OCI-LY7 (cell line): ENCODE results near the gene MAN1C1. TPM values are rescaled to one million over a fixed set of nuclear protein-coding genes. Genes with fewer than 3 reads are reported as not detected.

ENCODE experiments used
- BruUV-seq: library from RNA; stranded (reverse); fragments of 400-500 nt; replicated peaks from 2 replicates; lab custom pipeline; 2021; lab: Mats Ljungman, UMichigan
- CTCF ChIA-PET: fragments of 300-600 bp; sonication (Branson Sonifier 250); formaldehyde crosslinking; loops from one replicate; lab custom pipeline; 2022; ENCODE audit warnings: antibody characterized with exemption; ENCODE audit not compliant: unreplicated experiment; lab: Charles Lee
- POLR2A ChIA-PET: fragments of 300-600 bp; sonication (Branson Sonifier 250); formaldehyde crosslinking; loops from one replicate; lab custom pipeline; 2022; ENCODE audit warnings: antibody characterized with exemption; lab: Charles Lee
- DNase-seq: peaks from one replicate; pipeline ENCODE4 v3.0.0-alpha.2; 2015; ENCODE audit warnings: low spot score
- H2AFZ ChIP-seq: fragments of 200-600 bp; sonication (generic), shearing (Covaris generic); 2 replicates; pipeline ENCODE4 v1.6.1; 2014; ENCODE audit warnings: mild to moderate bottlenecking, antibody characterized with exemption, low read length, moderate library complexity
- H3K27ac ChIP-seq: fragments of 200-600 bp; sonication (generic); 2 replicates; pipeline ENCODE4 v1.5.1; 2014; ENCODE audit warnings: mixed run types, low read depth, mild to moderate bottlenecking, moderate library complexity, low read length, inconsistent platforms; ENCODE audit not compliant: poor library complexity, severe bottlenecking
- H3K36me3 ChIP-seq: fragments of 200-600 bp; sonication (generic); 2 replicates; pipeline ENCODE4 v1.6.1; 2014; ENCODE audit warnings: mild to moderate bottlenecking, antibody characterized with exemption, low read length, moderate library complexity, mixed read lengths; ENCODE audit not compliant: insufficient read depth
- H3K4me1 ChIP-seq: fragments of 200-600 bp; sonication (generic); 2 replicates; pipeline ENCODE4 v1.5.1; 2014; ENCODE audit warnings: mild to moderate bottlenecking, low read length; ENCODE audit not compliant: insufficient read depth, poor library complexity, severe bottlenecking
- H3K4me2 ChIP-seq: fragments of 200-600 bp; sonication (generic); 2 replicates; pipeline ENCODE4 v1.6.1; 2014; ENCODE audit warnings: mild to moderate bottlenecking, low read length
- H3K4me3 ChIP-seq: fragments of 200-600 bp; sonication (generic); 2 replicates; pipeline ENCODE4 v1.5.1; 2014; ENCODE audit warnings: mild to moderate bottlenecking, low read depth, low read length; ENCODE audit not compliant: poor library complexity, severe bottlenecking
- H3K79me2 ChIP-seq: fragments of 200-600 bp; sonication (generic); 2 replicates; pipeline ENCODE4 v1.6.1; 2016; ENCODE audit warnings: low read depth, mild to moderate bottlenecking, low read length, moderate library complexity, mixed read lengths; ENCODE audit not compliant: insufficient read depth
- H3K9me2 ChIP-seq: fragments of 200-600 bp; sonication (generic); 2 replicates; pipeline ENCODE4 v1.6.1; 2016; ENCODE audit warnings: mild to moderate bottlenecking, low read length, mixed read lengths; ENCODE audit not compliant: insufficient read depth
- H3K9me3 ChIP-seq: fragments of 200-600 bp; sonication (generic); 2 replicates; pipeline ENCODE4 v1.6.1; 2014; ENCODE audit warnings: mild to moderate bottlenecking, mixed run types, low read length, mixed read lengths
- H4K20me1 ChIP-seq: fragments of 200-600 bp; sonication (generic); 2 replicates; pipeline ENCODE4 v1.6.1; 2014; ENCODE audit warnings: mild to moderate bottlenecking, antibody characterized with exemption, low read length, moderate library complexity, mixed read lengths; ENCODE audit not compliant: insufficient read depth
- EZH2phosphoT487 ChIP-seq: fragments of 200-600 bp; sonication (generic); IDR thresholded peaks from 2 replicates; pipeline ENCODE4 v1.6.1; 2018; ENCODE audit warnings: low read depth, borderline replicate concordance, mild to moderate bottlenecking, mixed run types, antibody characterized with exemption, low read length, moderate library complexity, mixed read lengths
- intact Hi-C: fragments of 100-400 bp; cut with micrococcal nuclease; formaldehyde crosslinking; loops from one replicate; pipeline ENCODE4 v1.10.0; 2022; ENCODE audit not compliant: unreplicated experiment
- total RNA-seq, 2 experiments: library from RNA; depleted of rRNA in 1 of 2; stranded (reverse); fragments of >200 nt in 1 of 2; shearing (Covaris generic) in 1 of 2; gene quantifications; 2 replicates each; pipeline ENCODE4 v1.2.3, GENCODE V29; 2014 to 2022
- TF ChIP-seq, protein P1 (sequence below): fragments of 200-600 bp; sonication (generic); conservative IDR thresholded peaks from 2 replicates; pipeline ENCODE4 v1.5.1; 2014; ENCODE audit warnings: mild to moderate bottlenecking, antibody characterized with exemption, low read length, moderate library complexity, mixed read lengths

The MAN1C1 gene
- total RNA-seq, 2 experiments from 2014 or later, result 3.0 to 4.9 TPM

DNA sequence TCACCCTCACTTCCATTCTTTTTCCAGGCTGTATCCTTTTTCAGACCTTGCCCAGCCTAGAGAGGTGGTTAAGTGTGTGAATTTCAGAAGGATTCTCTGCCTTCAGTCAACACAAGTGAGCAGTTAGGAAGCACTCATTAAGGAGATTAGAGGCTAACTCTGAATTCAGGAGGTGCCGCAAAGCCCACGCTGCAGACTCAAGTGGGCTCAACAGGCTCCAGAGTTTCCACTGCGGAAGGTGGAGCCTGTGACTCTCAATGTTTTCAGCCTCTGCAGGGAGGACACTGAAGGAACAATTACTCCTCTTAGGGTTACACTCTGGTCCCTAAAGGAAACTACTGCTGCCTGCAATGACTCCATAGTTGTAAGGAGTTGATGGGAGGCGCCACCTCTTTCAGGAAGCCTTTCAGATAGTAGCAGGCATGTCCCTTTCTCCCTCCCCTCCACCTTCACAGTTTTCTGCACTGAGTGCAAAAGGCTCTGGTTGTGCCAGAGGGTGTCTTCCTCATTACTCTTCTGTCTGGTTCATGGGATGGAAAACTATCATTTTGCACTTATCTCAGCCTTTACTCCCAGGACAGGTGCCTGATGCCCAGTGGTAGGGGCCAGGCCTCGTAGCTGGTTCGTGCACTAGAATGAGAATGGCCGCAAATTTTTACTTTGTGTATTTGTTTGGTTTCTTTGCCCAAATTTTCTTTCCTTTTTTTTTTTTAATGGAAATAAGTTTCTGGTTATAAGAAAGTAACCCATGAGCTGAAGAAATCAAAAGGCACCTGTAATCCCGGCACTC, 128.2 kb downstream of the MAN1C1 start:
- TF ChIP-seq EZH2phosphoT487, result no peak
- TF ChIP-seq, protein P1, sequence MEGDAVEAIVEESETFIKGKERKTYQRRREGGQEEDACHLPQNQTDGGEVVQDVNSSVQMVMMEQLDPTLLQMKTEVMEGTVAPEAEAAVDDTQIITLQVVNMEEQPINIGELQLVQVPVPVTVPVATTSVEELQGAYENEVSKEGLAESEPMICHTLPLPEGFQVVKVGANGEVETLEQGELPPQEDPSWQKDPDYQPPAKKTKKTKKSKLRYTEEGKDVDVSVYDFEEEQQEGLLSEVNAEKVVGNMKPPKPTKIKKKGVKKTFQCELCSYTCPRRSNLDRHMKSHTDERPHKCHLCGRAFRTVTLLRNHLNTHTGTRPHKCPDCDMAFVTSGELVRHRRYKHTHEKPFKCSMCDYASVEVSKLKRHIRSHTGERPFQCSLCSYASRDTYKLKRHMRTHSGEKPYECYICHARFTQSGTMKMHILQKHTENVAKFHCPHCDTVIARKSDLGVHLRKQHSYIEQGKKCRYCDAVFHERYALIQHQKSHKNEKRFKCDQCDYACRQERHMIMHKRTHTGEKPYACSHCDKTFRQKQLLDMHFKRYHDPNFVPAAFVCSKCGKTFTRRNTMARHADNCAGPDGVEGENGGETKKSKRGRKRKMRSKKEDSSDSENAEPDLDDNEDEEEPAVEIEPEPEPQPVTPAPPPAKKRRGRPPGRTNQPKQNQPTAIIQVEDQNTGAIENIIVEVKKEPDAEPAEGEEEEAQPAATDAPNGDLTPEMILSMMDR, result no peak
- Histone ChIP-seq H3K36me3 (no peaks in the 10 kb centered on the region), H3K79me2 (no peaks in the 10 kb centered on the region), H3K27ac (no peak overlapping the region), H3K9me3 (no peaks in the 10 kb centered on the region), H4K20me1 (no peaks in the 10 kb centered on the region), H3K4me3 (no peak overlapping the region), H3K9me2 (no peaks in the 10 kb centered on the region), H3K4me1 (no peaks in the 10 kb centered on the region), H3K4me2 (no peak overlapping the region), H2AFZ (no peak overlapping the region)
- intact Hi-C loops, result no loop called here
- POLR2A ChIA-PET, result interaction anchor here (0.7 kb wide), 1 partner anchor 46 kb away, joined by 3 read pairs; no protein-coding TSS in a partner anchor
- no TSS peak for BruUV-seq
- CTCF ChIA-PET, result no interaction called here
- no peak for DNase-seq

DNA sequence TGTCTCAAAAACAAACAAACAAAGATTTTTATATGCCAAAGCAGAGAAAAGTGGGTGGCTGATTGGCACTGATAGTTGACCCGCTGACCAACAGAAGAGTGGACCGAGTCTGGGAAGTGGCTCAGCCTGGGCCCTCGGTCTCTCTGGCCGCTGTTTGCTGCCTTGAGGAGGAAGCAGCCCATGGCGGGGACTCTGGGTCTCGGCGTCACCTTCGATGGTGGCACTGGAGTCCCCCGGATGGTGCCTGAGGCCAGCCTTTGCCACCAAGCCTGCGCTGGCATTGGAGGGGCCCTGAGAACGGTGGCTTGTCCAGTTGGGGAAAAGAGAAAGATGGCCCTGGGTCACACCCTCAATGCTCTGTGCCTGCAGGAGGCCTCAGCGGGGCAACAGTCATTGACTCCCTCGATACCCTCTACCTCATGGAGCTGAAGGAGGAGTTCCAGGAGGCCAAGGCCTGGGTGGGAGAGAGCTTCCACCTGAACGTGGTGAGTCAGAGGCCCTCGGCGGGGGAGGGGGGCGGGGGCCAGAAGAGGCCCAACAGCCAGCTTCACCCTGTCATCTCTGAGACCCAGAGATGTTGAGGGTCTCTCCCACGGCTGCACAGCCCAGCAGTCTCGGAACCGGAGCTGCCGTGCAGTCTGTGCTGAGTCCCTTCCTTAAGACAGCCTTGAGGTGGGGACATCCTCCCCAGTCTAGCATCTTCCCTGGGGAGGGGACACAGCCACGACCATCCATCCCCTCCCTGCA, 129.9 kb downstream of the MAN1C1 start:
- H3K36me3 ChIP-seq, result no peaks in the 10 kb centered on the region
- no peaks in the 10 kb centered on the region for H3K4me1 ChIP-seq
- H3K9me3 ChIP-seq, result no peaks in the 10 kb centered on the region
- no peak overlapping the region for H3K27ac ChIP-seq
- intact Hi-C loops, result no loop called here
- H3K79me2 ChIP-seq, result no peaks in the 10 kb centered on the region
- no peak overlapping the region for H2AFZ ChIP-seq
- no TSS peak for BruUV-seq
- ChIA-PET CTCF (interaction anchor here (0.6 kb wide), 1 partner anchor 242 kb away, joined by 3 read pairs; no protein-coding TSS in a partner anchor), POLR2A (no interaction called here)
- no peak overlapping the region for H3K4me3 ChIP-seq
- H4K20me1 ChIP-seq, result no peaks in the 10 kb centered on the region
- H3K9me2 ChIP-seq, result no peaks in the 10 kb centered on the region
- no peak overlapping the region for H3K4me2 ChIP-seq
- no peak for DNase-seq
- TF ChIP-seq, protein P1, result no peak
- TF ChIP-seq EZH2phosphoT487, result no peak
